Non-pigmented ciliary epithelial cell (primary cell): ENCODE results near the gene ROS1.
"Not testable (repeated sequence)": the region's sequence is repeated elsewhere in the genome, so short reads cannot be mapped to it uniquely, and the experiment has no call there.

ENCODE experiments used
- DNase-seq: peaks from one replicate; pipeline ENCODE4 v3.0.0-alpha.2; 2010; ENCODE audit warnings: low read depth

The ROS1 gene

DNA sequence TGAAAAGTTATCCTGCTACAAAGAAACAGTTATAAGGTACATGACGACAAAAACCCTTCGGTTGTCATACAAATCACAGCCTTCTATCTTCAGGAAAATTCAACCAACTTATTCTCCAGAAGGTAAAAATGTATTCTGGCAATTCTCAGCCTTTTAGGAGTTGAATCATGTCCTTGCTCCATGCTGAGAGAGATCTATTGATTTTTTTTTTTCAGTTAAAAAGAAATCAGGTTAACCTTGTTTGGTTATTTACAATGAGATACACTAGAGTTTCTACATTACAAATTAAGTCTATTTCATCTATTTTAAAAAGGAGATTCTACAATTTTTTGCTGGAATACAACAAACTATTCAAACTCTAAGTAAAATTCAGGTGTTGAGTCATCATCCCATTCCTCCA is 45.4 kb downstream of the ROS1 start:
- no peak for DNase-seq

DNA sequence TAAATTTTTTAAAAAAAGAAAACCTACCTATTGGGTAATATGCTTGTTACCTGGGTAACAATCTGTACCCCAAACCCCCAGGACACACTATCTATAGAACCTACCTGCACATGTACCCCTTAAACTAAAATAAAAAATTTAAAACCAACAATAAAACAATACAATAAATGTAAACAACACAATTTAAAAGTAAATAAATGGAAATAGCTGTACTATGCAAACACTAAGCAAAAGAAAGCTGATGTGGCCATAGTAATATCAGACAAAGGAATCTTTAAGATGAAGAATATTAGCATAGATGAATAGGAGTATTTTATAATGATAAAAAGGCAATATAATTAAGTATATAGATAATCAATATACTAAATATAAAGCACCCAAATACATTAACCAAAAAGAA is 50.3 kb downstream of the ROS1 start:
- no peak for DNase-seq

- DNase-seq = no peak
Measured at GRCh38 chr6:117373211-117373813, 52.4 kb downstream of the ROS1 start.

DNA sequence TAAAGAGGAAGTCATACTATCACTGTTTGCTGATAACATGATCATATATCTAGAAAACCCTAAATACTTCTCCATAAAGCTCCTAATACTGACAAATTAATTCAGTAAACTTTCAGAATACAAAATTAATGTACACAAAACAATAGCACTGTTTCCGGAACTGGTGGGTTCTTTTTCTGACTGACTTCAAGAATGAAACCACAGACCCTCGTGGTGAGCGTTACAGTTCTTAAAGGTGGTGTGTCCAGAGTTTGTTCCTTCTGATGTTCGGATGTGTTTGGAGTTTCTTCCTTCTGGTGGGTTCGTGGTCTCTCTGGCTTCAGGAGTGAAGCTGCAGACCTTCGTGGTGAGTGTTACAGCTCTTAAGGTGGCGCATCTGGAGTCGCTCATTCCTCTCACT is 53.5 kb downstream of the ROS1 start:
- not testable (repeated sequence) for DNase-seq

- DNase-seq = no peak
Measured at GRCh38 chr6:117371492-117371891, 54.2 kb downstream of the ROS1 start.

DNA sequence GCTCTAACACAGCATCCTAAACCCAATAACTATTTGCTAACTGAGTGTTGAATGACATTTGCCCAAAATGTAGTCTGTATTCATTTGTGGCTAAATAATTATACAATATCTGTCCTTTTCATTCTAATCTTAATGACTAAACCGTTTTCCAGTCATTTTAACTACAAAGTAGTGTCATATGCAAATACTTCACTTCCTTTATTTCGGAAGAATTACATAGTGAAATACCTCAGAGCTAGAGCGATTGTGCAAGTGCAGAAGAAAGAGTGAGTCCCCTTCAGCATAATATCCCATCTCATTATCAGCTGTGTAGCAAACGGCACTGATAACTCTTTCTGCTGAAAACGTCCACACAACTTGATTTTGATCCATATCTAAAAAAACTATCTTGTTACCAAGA is 66.2 kb downstream of the ROS1 start:
- no peak for DNase-seq

GRCh38 chr6:117354671-117355070 is 71.1 kb downstream of the ROS1 start:
- DNase-seq = no peak

DNA sequence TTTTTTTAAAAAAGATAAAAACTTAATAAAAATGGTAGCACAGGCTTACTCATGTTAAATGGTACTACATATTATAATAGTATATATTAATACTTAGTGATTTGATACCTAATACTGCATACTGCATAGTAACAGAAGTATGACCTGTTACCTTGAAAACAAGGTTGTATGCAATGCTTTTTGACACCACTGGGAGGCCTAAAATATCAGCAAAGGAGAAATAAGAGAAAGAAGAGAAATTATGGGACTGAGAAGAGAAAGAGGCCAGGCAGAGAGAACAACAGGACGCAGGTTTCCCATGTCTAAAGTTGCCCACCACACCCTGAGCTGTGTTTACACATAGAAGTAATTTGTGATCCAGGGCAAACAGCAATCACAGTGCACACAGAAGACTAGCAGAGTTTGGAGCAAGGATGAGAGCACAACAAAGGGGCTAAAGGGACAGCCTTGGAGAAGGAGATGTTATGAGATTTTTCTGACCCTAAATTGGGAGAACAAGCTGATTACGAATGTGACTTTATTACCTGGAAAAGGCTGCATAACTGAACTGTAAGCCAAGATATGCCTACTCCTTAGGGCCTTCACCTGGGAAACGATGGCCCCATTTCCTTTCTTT is 73.2 kb downstream of the ROS1 start:
- no peak for DNase-seq

DNA sequence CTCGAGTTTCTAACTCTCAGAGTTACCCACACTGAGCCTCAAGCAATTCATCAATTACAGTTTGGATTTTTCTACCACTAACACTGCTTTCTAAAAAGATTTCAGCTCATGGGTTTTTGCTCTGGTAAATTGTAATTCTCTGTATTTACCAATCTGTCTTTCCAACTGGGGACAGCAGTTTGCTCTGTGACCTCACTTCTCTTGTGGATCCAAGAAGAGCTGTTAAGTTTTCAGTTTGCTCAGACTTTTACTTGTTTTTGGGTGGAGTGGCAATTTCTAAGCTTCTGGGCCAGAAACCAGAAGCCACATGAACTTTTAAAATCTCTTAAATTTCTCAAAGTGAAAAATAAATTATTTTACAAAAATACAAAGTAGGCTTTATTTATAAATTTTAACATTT is 74.2 kb downstream of the ROS1 start:
- DNase-seq = no peak

- DNase-seq = no peak
Measured at GRCh38 chr6:117346142-117346930, 79.4 kb downstream of the ROS1 start.

GRCh38 chr6:117345292-117345610 is 80.5 kb downstream of the ROS1 start:
- DNase-seq = no peak

- no peak for DNase-seq
Measured at GRCh38 chr6:117344444-117345291, 81.1 kb downstream of the ROS1 start.

DNA sequence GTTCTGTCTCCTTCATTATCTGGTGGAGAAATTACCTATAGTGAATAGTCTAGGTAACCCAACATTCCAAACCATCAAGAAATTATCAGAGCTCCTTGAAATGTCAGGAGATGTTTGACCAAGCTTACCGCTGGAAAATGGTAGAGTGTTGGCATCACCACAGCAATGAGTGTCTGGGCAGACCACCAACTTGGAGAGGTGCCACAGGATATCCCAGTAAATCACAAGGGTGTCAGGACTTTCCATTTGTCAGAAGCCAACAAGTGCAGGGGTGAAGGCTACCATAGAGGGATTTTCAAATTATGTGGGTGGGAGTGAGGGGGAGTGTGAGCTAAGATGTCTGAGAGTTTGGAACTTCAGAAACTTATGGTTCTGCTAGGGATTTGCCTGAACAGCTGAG is 87.2 kb downstream of the ROS1 start:
- DNase-seq = no peak

DNA sequence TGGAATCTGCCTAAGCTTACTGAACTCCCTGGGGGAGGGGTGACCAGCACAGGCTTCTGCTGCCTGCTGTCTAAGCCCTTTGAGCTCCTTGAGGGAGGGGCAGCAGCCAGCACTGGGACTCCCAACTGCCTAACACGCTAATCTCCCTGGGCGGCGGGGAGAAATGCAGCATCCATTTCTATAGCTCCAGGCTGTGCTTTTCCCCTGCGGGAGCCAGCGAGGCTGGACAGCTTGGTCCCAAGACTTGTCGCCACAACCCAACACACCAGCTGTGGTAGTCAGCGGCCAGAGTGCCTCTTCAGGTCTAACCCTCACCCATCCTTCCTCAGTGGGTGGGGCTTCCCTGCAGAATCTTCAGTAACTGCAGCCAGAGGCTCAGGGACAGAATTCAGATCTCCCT is 95.8 kb downstream of the ROS1 start:
- no peak for DNase-seq

GRCh38 chr6:117328500-117328899 is 97.2 kb downstream of the ROS1 start:
- DNase-seq = no peak

- no peak for DNase-seq
Measured at GRCh38 chr6:117328005-117328389, 97.7 kb downstream of the ROS1 start.

- no peak for DNase-seq
Measured at GRCh38 chr6:117327149-117328004, 98.4 kb downstream of the ROS1 start.

- no peak for DNase-seq
Measured at GRCh38 chr6:117326396-117326795, 99.3 kb downstream of the ROS1 start.

DNA sequence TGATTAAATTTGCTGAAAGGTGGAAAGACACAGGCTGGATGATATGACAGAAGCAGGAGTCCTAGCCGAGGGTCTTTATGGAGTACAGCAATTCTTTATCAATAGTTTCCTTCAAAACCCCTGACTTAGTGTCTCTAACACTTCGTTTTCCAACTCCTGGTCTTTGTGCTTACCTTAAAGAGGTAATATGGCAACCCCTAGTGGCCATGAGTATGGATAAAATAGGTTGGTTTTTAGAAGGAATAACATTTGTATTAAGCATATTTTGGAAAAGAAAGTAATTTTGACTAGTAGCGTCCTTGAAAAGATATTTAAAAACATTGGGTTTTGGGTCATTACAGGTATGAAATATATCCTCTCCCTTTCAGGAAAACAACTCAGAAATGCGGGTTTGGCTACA is 108.5 kb downstream of the ROS1 start:
- DNase-seq = no peak

DNA sequence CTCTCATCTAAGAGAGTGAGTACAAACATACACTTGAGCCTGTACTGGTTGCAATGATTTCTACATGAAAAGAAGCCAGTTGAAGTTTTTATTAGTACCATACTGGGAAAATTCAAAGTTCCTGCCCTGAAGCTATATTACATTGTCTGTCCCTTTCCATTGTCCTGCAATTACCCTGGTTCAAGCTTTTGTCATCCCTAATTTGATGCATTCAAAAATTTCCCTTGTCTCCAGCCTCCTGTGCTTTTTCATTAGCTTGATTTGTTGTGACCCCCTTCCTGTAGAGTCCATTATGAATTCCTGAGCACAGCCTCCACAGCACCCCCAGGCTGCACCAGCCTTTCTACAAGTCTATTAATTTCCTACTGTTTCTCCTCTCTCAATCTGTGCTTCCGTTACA is 114.0 kb downstream of the ROS1 start:
- DNase-seq = no peak

- no peak for DNase-seq
Measured at GRCh38 chr6:117311310-117311709, 114.4 kb downstream of the ROS1 start.

GRCh38 chr6:117309611-117310010 is 116.1 kb downstream of the ROS1 start:
- no peak for DNase-seq
